Endodermal cell (in vitro differentiated cells): ENCODE results near the gene KRT10. TPM values are rescaled to one million over a fixed set of nuclear protein-coding genes. Genes with fewer than 3 reads are reported as not detected.

ENCODE experiments used
- DNase-seq: peaks from one replicate; pipeline ENCODE4 v3.0.0-alpha.2; 2017
- H3K27ac ChIP-seq: 2 replicates; pipeline ENCODE4 v1.5.1; 2013; ENCODE audit warnings: mild to moderate bottlenecking, low read depth, low read length, moderate library complexity
- H3K27me3 ChIP-seq: 2 replicates; pipeline ENCODE4 v1.6.1; 2013; ENCODE audit warnings: mild to moderate bottlenecking, low read length, moderate library complexity; ENCODE audit not compliant: insufficient read depth, control insufficient read depth, poor library complexity, severe bottlenecking
- H3K36me3 ChIP-seq: 2 replicates; pipeline ENCODE4 v1.7.0; 2013; ENCODE audit warnings: mild to moderate bottlenecking, low read length, moderate library complexity; ENCODE audit not compliant: control insufficient read depth, insufficient read depth
- H3K4me1 ChIP-seq: one replicate; pipeline ENCODE4 v1.7.0; 2013; ENCODE audit warnings: low read length; ENCODE audit not compliant: control insufficient read depth, insufficient read depth
- H3K4me3 ChIP-seq: 2 replicates; pipeline ENCODE4 v1.5.1; 2013; ENCODE audit warnings: mild to moderate bottlenecking, low read length, moderate library complexity
- H3K9ac ChIP-seq: 2 replicates; pipeline ENCODE4 v1.6.1; 2013; ENCODE audit warnings: mild to moderate bottlenecking, low read length, moderate library complexity; ENCODE audit not compliant: poor library complexity, severe bottlenecking; ENCODE audit errors: extremely low read depth
- H3K9me3 ChIP-seq: 2 replicates; pipeline ENCODE4 v1.6.1; 2013; ENCODE audit warnings: mild to moderate bottlenecking, low read length, moderate library complexity; ENCODE audit not compliant: control insufficient read depth
- H3K27ac Mint-ChIP-seq: 2 replicates; pipeline ENCODE4 v1.8.0; 2020; ENCODE audit warnings: mixed read lengths
- H3K27me3 Mint-ChIP-seq: 2 replicates; pipeline ENCODE4 v1.8.0; 2021; ENCODE audit warnings: mild to moderate bottlenecking, mixed read lengths; ENCODE audit not compliant: insufficient read depth
- H3K36me3 Mint-ChIP-seq: 2 replicates; pipeline ENCODE4 v1.8.0; 2020; ENCODE audit warnings: low read depth, mixed read lengths
- H3K4me1 Mint-ChIP-seq: 2 replicates; pipeline ENCODE4 v1.8.0; 2020; ENCODE audit warnings: mixed read lengths
- H3K4me3 Mint-ChIP-seq: 2 replicates; pipeline ENCODE4 v1.8.0; 2020; ENCODE audit warnings: mild to moderate bottlenecking, moderate library complexity, mixed read lengths
- H3K9me3 Mint-ChIP-seq: 2 replicates; pipeline ENCODE4 v1.8.0; 2020; ENCODE audit warnings: mild to moderate bottlenecking, mixed read lengths
- CTCF ChIP-seq: fragments of 200-600 bp; sonication (generic); conservative IDR thresholded peaks from 2 replicates; pipeline ENCODE4 v1.5.0; 2021; ENCODE audit warnings: antibody characterized with exemption, mild to moderate bottlenecking
- WGBS, 2 experiments: methylation state at CpG; one replicate each; pipeline versions ENCODE4 v1.1.5 to v1.1.7; 2013; ENCODE audit warnings: missing lambda C conversion rate in 2 of 2, mixed read lengths in 1 of 2; ENCODE audit not compliant: insufficient coverage in 1 of 2, insufficient read length in 1 of 2; 5-methylcytosine and 5-hydroxymethylcytosine counted together
- long read RNA-seq, 4 experiments: library from polyadenylated mRNA in 2 of 4; library from RNA in 1 of 4; library from capped mRNA in 1 of 4; stranded (forward) in 3 of 4; unstranded in 1 of 4; transcript quantifications; one replicate each; pipeline ENCODE4 v2.0.0, GENCODE V29; 2020 to 2021; ENCODE audit warnings: inconsistent platforms in 1 of 4
- polyA plus RNA-seq, 2 experiments: library from polyadenylated mRNA; stranded (reverse); fragments of 50-300 nt; gene quantifications; one replicate each; pipeline ENCODE4 v1.2.3, GENCODE V29; 2013
- total RNA-seq, 2 donors: library from RNA; stranded (reverse); fragmentation: NEBNext Ultra II Directional in 1 of 2; extraction: Animal tissue kit (Norgen Biotek cat#: 25700) in 1 of 2; gene quantifications; 2 replicates in 1 of 2; 3 replicates in 1 of 2; pipeline ENCODE4 v1.2.1, GENCODE V29; 2021

KRT10 gene
- total RNA-seq: 10 to 100 TPM; 22.3 to 46.8 TPM
- polyA plus RNA-seq (2013, experiment 1 of 2): 85.2 TPM
- polyA plus RNA-seq (2013, experiment 2 of 2): 88.8 TPM
- long read RNA-seq, experiment 1, partial matches to known transcripts: 24 of 24 reads
- long read RNA-seq, experiment 1, other reads (novel, unspliced or antisense): 0 of 24 reads
- long read RNA-seq, experiment 2, partial matches to known transcripts: 49 of 51 reads
- long read RNA-seq, experiment 2, other reads (novel, unspliced or antisense): 0 of 51 reads
- long read RNA-seq, experiment 3, partial matches to known transcripts: 2 of 2 reads
- long read RNA-seq, experiment 3, other reads (novel, unspliced or antisense): 0 of 2 reads
- long read RNA-seq, experiment 4, partial matches to known transcripts: 1 of 1 reads
- long read RNA-seq, experiment 4, other reads (novel, unspliced or antisense): 0 of 1 reads

GRCh38 chr17:40822132-40822812 is at the start of gene KRT10:
KRT10 (minus strand) TSS chr17:40822614; CDS start chr17:40822585, 29 bp downstream.
- H3K27me3 Mint-ChIP-seq: peaks cover 82% of the 10 kb centered on the region
- no peak for DNase-seq
- H3K9ac ChIP-seq: no peak within 1 kb of the TSS
- no peak within 1 kb of the TSS for H3K4me3 Mint-ChIP-seq
- H3K9me3 Mint-ChIP-seq: peaks cover 7% of the 10 kb centered on the region
- H3K36me3 ChIP-seq: peaks cover 4% of the 10 kb centered on the region
- no peak within 1 kb of the TSS for H3K27ac ChIP-seq
- H3K4me1 ChIP-seq: no peaks in the 10 kb centered on the region
- no peaks in the 10 kb centered on the region for H3K4me1 Mint-ChIP-seq
- H3K4me3 ChIP-seq: no peak within 1 kb of the TSS
- peaks cover 23% of the 10 kb centered on the region for H3K27me3 ChIP-seq
- 82 to 84% methylated on average over 3 to 7 of the region's 7 CpGs for WGBS, 2 experiments
- no peak for TF ChIP-seq CTCF
- H3K36me3 Mint-ChIP-seq: peaks cover 6% of the 10 kb centered on the region
- no peak within 1 kb of the TSS for H3K27ac Mint-ChIP-seq
- no peaks in the 10 kb centered on the region for H3K9me3 ChIP-seq

- no peaks in the 10 kb centered on the region for H3K27me3 ChIP-seq
Observed at GRCh38 chr17:40871316-40871715, 48.9 kb upstream of the KRT10 start.

GRCh38 chr17:40870136-40870535 is 47.7 kb upstream of the KRT10 start:
- no peak for DNase-seq

More at GRCh38 chr17:40871316-40871715, 48.9 kb upstream of the KRT10 start:
- Mint-ChIP-seq H3K9me3 (no peaks in the 10 kb centered on the region), H3K36me3 (no peaks in the 10 kb centered on the region), H3K27ac (no peak overlapping the region), H3K4me3 (no peak overlapping the region), H3K4me1 (peaks cover 4% of the 10 kb centered on the region), H3K27me3 (peaks cover 4% of the 10 kb centered on the region)
- DNase-seq: no peak
- Histone ChIP-seq H3K27ac (no peak overlapping the region), H3K4me3 (no peak overlapping the region), H3K4me1 (no peaks in the 10 kb centered on the region), H3K9me3 (no peaks in the 10 kb centered on the region), H3K9ac (no peak overlapping the region), H3K36me3 (no peaks in the 10 kb centered on the region)
- TF ChIP-seq CTCF: no peak
- WGBS, 2 experiments: 90 to 94% methylated on average over 6 to 7 of the region's 7 CpGs

More at GRCh38 chr17:40870136-40870535, 47.7 kb upstream of the KRT10 start:
- WGBS, 2 experiments: 85 to 95% methylated on average over 3 to 4 of the region's 4 CpGs
- Mint-ChIP-seq H3K27me3 (peaks cover 4% of the 10 kb centered on the region), H3K36me3 (no peaks in the 10 kb centered on the region), H3K4me1 (peaks cover 4% of the 10 kb centered on the region), H3K4me3 (no peak overlapping the region), H3K9me3 (no peaks in the 10 kb centered on the region), H3K27ac (no peak overlapping the region)
- Histone ChIP-seq H3K4me3 (no peak overlapping the region), H3K27ac (no peak overlapping the region), H3K9ac (no peak overlapping the region), H3K4me1 (no peaks in the 10 kb centered on the region), H3K27me3 (no peaks in the 10 kb centered on the region), H3K36me3 (no peaks in the 10 kb centered on the region), H3K9me3 (no peaks in the 10 kb centered on the region)
- TF ChIP-seq CTCF: no peak
